Globus pallidus (tissue), 1 donor: Measurements from ENCODE around the gene NRXN3.
A peak's percentile ranks its signal among the peaks of the same experiment; 100 is the strongest.
"Not testable (repeated sequence)": the region's sequence is repeated elsewhere in the genome, so short reads cannot be mapped to it uniquely, and the experiment has no call there.

ENCODE experiments used
- DNase-seq: peaks from one replicate; pipeline ENCODE4 v3.0.0-alpha.2; 2015; ENCODE audit warnings: low spot score

NRXN3 gene

GRCh38 chr14:79077096-79077495 is 906.9 kb downstream of the NRXN3 start:
- no peak for DNase-seq

- no peak for DNase-seq
Observed at GRCh38 chr14:79080040-79080439, 909.9 kb downstream of the NRXN3 start.

GRCh38 chr14:79082883-79083282 is 912.7 kb downstream of the NRXN3 start:
- no peak for DNase-seq

GRCh38 chr14:79083356-79083755 is 913.2 kb downstream of the NRXN3 start:
- no peak for DNase-seq

GRCh38 chr14:79084861-79085260 is 914.7 kb downstream of the NRXN3 start:
- DNase-seq = no peak

- no peak for DNase-seq
Observed at GRCh38 chr14:79089576-79089975, 919.4 kb downstream of the NRXN3 start.

- DNase-seq = no peak
Observed at GRCh38 chr14:79090641-79091180, 920.5 kb downstream of the NRXN3 start.

- DNase-seq = no peak
Observed at GRCh38 chr14:79091381-79091963, 921.3 kb downstream of the NRXN3 start.

- no peak for DNase-seq
Observed at GRCh38 chr14:79093531-79093930, 923.4 kb downstream of the NRXN3 start.

- DNase-seq = no peak
Observed at GRCh38 chr14:79094951-79095350, 924.8 kb downstream of the NRXN3 start.

GRCh38 chr14:79096811-79097210 is 926.6 kb downstream of the NRXN3 start:
- DNase-seq = no peak

- no peak for DNase-seq
Observed at GRCh38 chr14:79098324-79098723, 928.2 kb downstream of the NRXN3 start.

GRCh38 chr14:79100578-79100977 is 930.4 kb downstream of the NRXN3 start:
- no peak for DNase-seq

GRCh38 chr14:79101388-79101787 is 931.2 kb downstream of the NRXN3 start:
- no peak for DNase-seq

GRCh38 chr14:79103764-79104163 is 933.6 kb downstream of the NRXN3 start:
- no peak for DNase-seq

GRCh38 chr14:79110564-79110963 is 940.4 kb downstream of the NRXN3 start:
- not testable (repeated sequence) for DNase-seq

- DNase-seq = peak; percentile 4
Observed at GRCh38 chr14:79111987-79112501, 941.9 kb downstream of the NRXN3 start.

GRCh38 chr14:79117561-79117960 is 947.4 kb downstream of the NRXN3 start:
- DNase-seq = no peak

GRCh38 chr14:79118291-79118690 is 948.1 kb downstream of the NRXN3 start:
- no peak for DNase-seq

GRCh38 chr14:79134361-79134760 is 964.2 kb downstream of the NRXN3 start:
- peak; percentile 34 for DNase-seq

GRCh38 chr14:79136071-79137044 is 966.2 kb downstream of the NRXN3 start:
- DNase-seq = no peak

- no peak for DNase-seq
Observed at GRCh38 chr14:79137045-79137430, 966.9 kb downstream of the NRXN3 start.

GRCh38 chr14:79137836-79138235 is 967.7 kb downstream of the NRXN3 start:
- DNase-seq = no peak
